Kidney (tissue), 14 donors: ENCODE data around the gene LPIN1. TPM values are rescaled to one million over a fixed set of nuclear protein-coding genes. Genes with fewer than 3 reads are reported as not detected.

Experiments
- DNase-seq, 5 donors: peaks; one replicate each; pipeline ENCODE4 v3.0.0-alpha.2; 2013 to 2020
- FAIRE-seq: peaks from 2 replicates; lab custom pipeline; 2012; peaks lifted over from hg19 to GRCh38; lab: Jason Lieb, UNC
- H3K27ac ChIP-seq, 2 donors: one replicate each; pipeline ENCODE4 v1.7.0; 2013; ENCODE audit warnings: low read depth in 2 of 2, low read length in 2 of 2, inconsistent platforms in 1 of 2
- H3K27me3 ChIP-seq: one replicate; pipeline ENCODE4 v1.7.1; 2013; ENCODE audit warnings: low read length, inconsistent platforms; ENCODE audit not compliant: control insufficient read depth, insufficient read depth
- H3K36me3 ChIP-seq, 3 donors: one replicate each; pipeline versions ENCODE4 v1.7.0 to v1.7.1; 2013; ENCODE audit warnings: low read length in 3 of 3, control low read depth in 1 of 3, inconsistent platforms in 1 of 3; ENCODE audit not compliant: insufficient read depth in 3 of 3, control insufficient read depth in 2 of 3
- H3K4me1 ChIP-seq, 3 donors: one replicate each; pipeline versions ENCODE4 v1.7.0 to v1.7.1; 2013; ENCODE audit warnings: low read length in 3 of 3, inconsistent platforms in 1 of 3, low read depth in 1 of 3; ENCODE audit not compliant: control insufficient read depth in 2 of 3, insufficient read depth in 2 of 3
- H3K4me3 ChIP-seq, 3 donors: one replicate each; pipeline versions ENCODE4 v1.7.0 to v1.8.1; 2013; ENCODE audit warnings: low read length in 3 of 3, control low read depth in 1 of 3, inconsistent platforms in 1 of 3
- H3K9ac ChIP-seq, 3 donors: one replicate each; pipeline versions ENCODE4 v1.7.0 to v1.7.1; 2013; ENCODE audit warnings: low read length in 3 of 3, control low read depth in 1 of 3, inconsistent platforms in 1 of 3
- H3K9me3 ChIP-seq, 3 donors: one replicate each; pipeline versions ENCODE4 v1.7.0 to v1.7.1; 2013; ENCODE audit warnings: low read length in 3 of 3, control low read depth in 1 of 3, inconsistent platforms in 1 of 3; ENCODE audit not compliant: control insufficient read depth in 2 of 3, insufficient read depth in 1 of 3
- intact Hi-C: fragments of 100-400 bp; cut with DNase I; formaldehyde crosslinking; loops from one replicate; pipeline ENCODE4 v1.11.1; 2022
- polyA plus RNA-seq: library from polyadenylated mRNA; stranded (reverse); fragments of 350-450 nt; fragmentation: Illumina TruSeq; extraction: RNeasy Lipid Tissue Mini Kit (QIAGEN cat#74804); gene quantifications from one replicate; pipeline ENCODE4 v1.2.3, GENCODE V29; 2014; ENCODE audit warnings: low read depth, low replicate concordance; ENCODE audit not compliant: insufficient read depth
- total RNA-seq: library from RNA; stranded (reverse); fragmentation: NEBNext Ultra II Directional; extraction: Animal tissue kit (Norgen Biotek cat#: 25700); gene quantifications from one replicate; pipeline ENCODE4 v1.2.1, GENCODE V29; 2021
- TF ChIP-seq, protein P1 (sequence below): IDR thresholded peaks from 3 replicates; pipeline ENCODE4 v1.5.1; 2012; ENCODE audit warnings: mild to moderate bottlenecking, moderate library complexity, borderline replicate concordance; ENCODE audit not compliant: insufficient read depth; ENCODE audit errors: extremely low read depth
- donor health status: control.
- donor health status: control.
- donor health status: control.
- donor health status: control.
- donor health status: control.
- donor health status: DM: yes; HTN: yes; CAD: no.
- donor health status: Normal renal cell carcinoma (clear cell type).

The LPIN1 gene
- total and polyA plus RNA-seq, 2 donors from 2014 or later = 11.8 to 36.8 TPM

GRCh38 chr2:11765501-11765900 is 19.1 kb downstream of the LPIN1 start:
- Histone ChIP-seq H3K27me3 (no peaks in the 10 kb centered on the region), H3K9me3 (no peaks in the 10 kb centered on the region), H3K9ac (no peak overlapping the region), H3K27ac (no peak overlapping the region), H3K4me1 (no peaks in the 10 kb centered on the region), H3K4me3 (no peak overlapping the region), H3K36me3 (peaks cover 5 to 16% (median 16%) of the 10 kb centered on the region in 3 donors)
- TF ChIP-seq, protein P1, sequence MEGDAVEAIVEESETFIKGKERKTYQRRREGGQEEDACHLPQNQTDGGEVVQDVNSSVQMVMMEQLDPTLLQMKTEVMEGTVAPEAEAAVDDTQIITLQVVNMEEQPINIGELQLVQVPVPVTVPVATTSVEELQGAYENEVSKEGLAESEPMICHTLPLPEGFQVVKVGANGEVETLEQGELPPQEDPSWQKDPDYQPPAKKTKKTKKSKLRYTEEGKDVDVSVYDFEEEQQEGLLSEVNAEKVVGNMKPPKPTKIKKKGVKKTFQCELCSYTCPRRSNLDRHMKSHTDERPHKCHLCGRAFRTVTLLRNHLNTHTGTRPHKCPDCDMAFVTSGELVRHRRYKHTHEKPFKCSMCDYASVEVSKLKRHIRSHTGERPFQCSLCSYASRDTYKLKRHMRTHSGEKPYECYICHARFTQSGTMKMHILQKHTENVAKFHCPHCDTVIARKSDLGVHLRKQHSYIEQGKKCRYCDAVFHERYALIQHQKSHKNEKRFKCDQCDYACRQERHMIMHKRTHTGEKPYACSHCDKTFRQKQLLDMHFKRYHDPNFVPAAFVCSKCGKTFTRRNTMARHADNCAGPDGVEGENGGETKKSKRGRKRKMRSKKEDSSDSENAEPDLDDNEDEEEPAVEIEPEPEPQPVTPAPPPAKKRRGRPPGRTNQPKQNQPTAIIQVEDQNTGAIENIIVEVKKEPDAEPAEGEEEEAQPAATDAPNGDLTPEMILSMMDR = no peak
- no peak for DNase-seq
- intact Hi-C loops = no loop called here
- FAIRE-seq = no peak

DNA sequence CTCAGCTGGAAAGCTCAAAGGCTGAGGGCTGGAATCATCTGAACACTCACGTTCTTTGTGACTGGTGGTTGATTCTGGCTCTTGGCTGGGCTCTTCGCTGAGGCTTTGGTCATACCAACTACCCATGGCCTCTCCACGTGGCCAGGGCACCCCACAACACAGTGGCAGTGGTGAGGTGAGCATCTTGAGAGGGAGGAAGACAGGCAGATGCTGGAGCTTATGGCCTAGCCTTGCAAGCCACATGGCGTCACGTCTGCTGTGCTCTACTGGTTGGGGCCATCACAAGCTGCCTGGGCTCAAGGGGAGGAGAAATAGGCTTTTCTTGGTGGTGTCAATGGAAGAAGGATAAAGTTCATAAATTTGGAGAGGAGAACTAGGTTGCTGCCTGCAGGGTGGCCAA is 19.6 kb downstream of the LPIN1 start:
- Histone ChIP-seq H3K27ac (no peak overlapping the region), H3K9me3 (no peaks in the 10 kb centered on the region), H3K36me3 (peaks cover 5 to 16% (median 16%) of the 10 kb centered on the region in 3 donors), H3K27me3 (no peaks in the 10 kb centered on the region), H3K4me1 (no peaks in the 10 kb centered on the region), H3K9ac (no peak overlapping the region), H3K4me3 (no peak overlapping the region)
- FAIRE-seq (no peak), DNase-seq (no peak)
- TF ChIP-seq, protein P1 = no peak
- intact Hi-C loops = no loop called here

- Histone ChIP-seq H3K27ac (no peak overlapping the region), H3K4me1 (no peaks in the 10 kb centered on the region), H3K36me3 (peaks cover 8 to 17% (median 16%) of the 10 kb centered on the region in 3 donors), H3K4me3 (no peak overlapping the region), H3K9me3 (no peaks in the 10 kb centered on the region), H3K9ac (no peak overlapping the region), H3K27me3 (no peaks in the 10 kb centered on the region)
- TF ChIP-seq, protein P1 = no peak
- DNase-seq = peak in 1 of 5 donors; percentile 44
- intact Hi-C loops = no loop called here
- no peak for FAIRE-seq
Measured at GRCh38 chr2:11767779-11768178, 21.3 kb downstream of the LPIN1 start.

GRCh38 chr2:11768946-11769345 is 22.5 kb downstream of the LPIN1 start:
- H3K9me3 ChIP-seq = no peaks in the 10 kb centered on the region
- H3K36me3 ChIP-seq = peaks cover 8 to 20% (median 19%) of the 10 kb centered on the region in 3 donors
- intact Hi-C loops = no loop called here
- FAIRE-seq (no peak), DNase-seq (peak in 1 of 5 donors; percentile 3)
- H3K4me3 ChIP-seq = no peak overlapping the region
- H3K27me3 ChIP-seq = no peaks in the 10 kb centered on the region
- TF ChIP-seq, protein P1 = no peak
- H3K27ac ChIP-seq = no peak overlapping the region
- H3K9ac ChIP-seq = no peak overlapping the region
- H3K4me1 ChIP-seq = no peaks in the 10 kb centered on the region
